ENCODE results near the gene CSPG5.

The CSPG5 gene

GRCh38 chr3:47604145-47604544 is 25.5 kb upstream of the CSPG5 start:
- in situ Hi-C loops (cut with HindIII; ENCODE audit: low sequenced_read_pairs) = no loop called here

GRCh38 chr3:47603332-47603731 is 24.7 kb upstream of the CSPG5 start:
- no peak for DNase-seq (ENCODE audit: low read depth, low spot score)
- TF ChIP-seq CTCF (IDR thresholded peaks at IDR 0.05; ENCODE audit: low read depth, low read length) = no peak
- H3K4me3 ChIP-seq (ENCODE audit: low read depth, low read length) = no peak overlapping the region
- in situ Hi-C loops (cut with HindIII; ENCODE audit: low sequenced_read_pairs) = no loop called here

More at GRCh38 chr3:47604145-47604544, 25.5 kb upstream of the CSPG5 start:
- no peak overlapping the region for H3K4me3 ChIP-seq (ENCODE audit: low read depth, low read length)
- no peak for TF ChIP-seq CTCF (IDR thresholded peaks at IDR 0.05; ENCODE audit: low read depth, low read length)
- DNase-seq (ENCODE audit: low read depth, low spot score) = no peak

- in situ Hi-C loops (cut with HindIII; ENCODE audit: low sequenced_read_pairs) = no loop called here
- DNase-seq (ENCODE audit: low read depth, low spot score) = no peak
- no peak for TF ChIP-seq CTCF (IDR thresholded peaks at IDR 0.05; ENCODE audit: low read depth, low read length)
- H3K4me3 ChIP-seq (ENCODE audit: low read depth, low read length) = no peak overlapping the region
Observed at GRCh38 chr3:47601281-47601680, 22.6 kb upstream of the CSPG5 start.

GRCh38 chr3:47594792-47595191 is 16.1 kb upstream of the CSPG5 start:
- no peak for TF ChIP-seq CTCF (IDR thresholded peaks at IDR 0.05; ENCODE audit: low read depth, low read length)
- in situ Hi-C loops (cut with HindIII; ENCODE audit: low sequenced_read_pairs) = no loop called here
- DNase-seq (ENCODE audit: low read depth, low spot score) = no peak
- H3K4me3 ChIP-seq (ENCODE audit: low read depth, low read length) = no peak overlapping the region

- no peak for TF ChIP-seq CTCF (IDR thresholded peaks at IDR 0.05; ENCODE audit: low read depth, low read length)
- in situ Hi-C loops (cut with HindIII; ENCODE audit: low sequenced_read_pairs) = no loop called here
Observed at GRCh38 chr3:47592066-47592795, 13.6 kb upstream of the CSPG5 start.

GRCh38 chr3:47590216-47590615 is 11.6 kb upstream of the CSPG5 start:
- no peak for TF ChIP-seq CTCF (IDR thresholded peaks at IDR 0.05; ENCODE audit: low read depth, low read length)
- in situ Hi-C loops (cut with HindIII; ENCODE audit: low sequenced_read_pairs) = no loop called here
- no peak for DNase-seq (ENCODE audit: low read depth, low spot score)
- no peak overlapping the region for H3K4me3 ChIP-seq (ENCODE audit: low read depth, low read length)

More at GRCh38 chr3:47592066-47592795, 13.6 kb upstream of the CSPG5 start:
- no peak for DNase-seq (ENCODE audit: low read depth, low spot score)
- H3K4me3 ChIP-seq (ENCODE audit: low read depth, low read length) = no peak overlapping the region

Measured in astrocyte of the spinal cord (primary cell).